Measurements from ENCODE around the gene GPS1. TPM values are rescaled to one million over a fixed set of nuclear protein-coding genes. Genes with fewer than 3 reads are reported as not detected.

The GPS1 gene
- total and polyA plus RNA-seq, 2 experiments from 2014 or later, result 101 to 160 TPM

- Histone ChIP-seq H3K9me3 (ENCODE audit: low read depth) (no peaks in the 10 kb centered on the region), H3K27ac (no peak overlapping the region), H3K4me3 (no peak overlapping the region), H3K4me2 (no peak overlapping the region), H3K27me3 (no peaks in the 10 kb centered on the region), H3K9me2 (replicated peaks; ENCODE audit: insufficient read depth) (no peaks in the 10 kb centered on the region), H3K36me3 (replicated peaks; ENCODE audit: insufficient read depth, low read depth) (no peaks in the 10 kb centered on the region), H2AFZ (no peak overlapping the region), H4K20me1 (ENCODE audit: insufficient read depth, poor library complexity, severe bottlenecking) (no peaks in the 10 kb centered on the region), H3K4me1 (ENCODE audit: insufficient read depth) (peaks cover 19% of the 10 kb centered on the region), H3K79me2 (peaks cover 7% of the 10 kb centered on the region)
- 96% methylated on average over 30 of the region's 30 CpGs for WGBS (ENCODE audit: low lambda C conversion rate, missing lambda C conversion rate)
- DNase-seq (ENCODE audit: low spot score), result no peak
- no peak for TF ChIP-seq EZH2phosphoT487 (IDR thresholded peaks at IDR 0.05; ENCODE audit: low read depth, severe bottlenecking, unreplicated experiment)
- no peak for TF ChIP-seq EZH2 (IDR thresholded peaks at IDR 0.05; ENCODE audit: borderline replicate concordance)
- TF ChIP-seq CTCF (IDR thresholded peaks at IDR 0.05; ENCODE audit: poor library complexity), result no peak
Observed at GRCh38 chr17:82005701-82006348, 45.9 kb upstream of the GPS1 start.

GRCh38 chr17:82006468-82007227, 45.0 kb upstream of the GPS1 start:
- DNase-seq (ENCODE audit: low spot score), result no peak
- H3K36me3 ChIP-seq (replicated peaks; ENCODE audit: insufficient read depth, low read depth), result no peaks in the 10 kb centered on the region
- H3K79me2 ChIP-seq, result peaks cover 7% of the 10 kb centered on the region
- 86% methylated on average over 24 of the region's 24 CpGs for WGBS (ENCODE audit: low lambda C conversion rate, missing lambda C conversion rate)
- H3K27me3 ChIP-seq, result no peaks in the 10 kb centered on the region
- no peaks in the 10 kb centered on the region for H3K9me2 ChIP-seq (replicated peaks; ENCODE audit: insufficient read depth)
- no peak overlapping the region for H3K4me2 ChIP-seq
- no peak overlapping the region for H3K27ac ChIP-seq
- H2AFZ ChIP-seq, result no peak overlapping the region
- H4K20me1 ChIP-seq (ENCODE audit: insufficient read depth, poor library complexity, severe bottlenecking), result no peaks in the 10 kb centered on the region
- TF ChIP-seq EZH2 (IDR thresholded peaks at IDR 0.05; ENCODE audit: borderline replicate concordance), result no peak
- TF ChIP-seq EZH2phosphoT487 (IDR thresholded peaks at IDR 0.05; ENCODE audit: low read depth, severe bottlenecking, unreplicated experiment), result no peak
- no peak for TF ChIP-seq CTCF (IDR thresholded peaks at IDR 0.05; ENCODE audit: poor library complexity)
- no peaks in the 10 kb centered on the region for H3K9me3 ChIP-seq (ENCODE audit: low read depth)
- H3K4me3 ChIP-seq, result no peak overlapping the region
- peaks cover 18% of the 10 kb centered on the region for H3K4me1 ChIP-seq (ENCODE audit: insufficient read depth)

- Histone ChIP-seq H3K4me1 (ENCODE audit: insufficient read depth) (peaks cover 18% of the 10 kb centered on the region), H3K9me2 (replicated peaks; ENCODE audit: insufficient read depth) (no peaks in the 10 kb centered on the region), H4K20me1 (ENCODE audit: insufficient read depth, poor library complexity, severe bottlenecking) (no peaks in the 10 kb centered on the region), H3K79me2 (peaks cover 6% of the 10 kb centered on the region), H3K27ac (no peak overlapping the region), H3K9me3 (ENCODE audit: low read depth) (no peaks in the 10 kb centered on the region), H3K27me3 (no peaks in the 10 kb centered on the region), H3K4me2 (no peak overlapping the region), H3K36me3 (replicated peaks; ENCODE audit: insufficient read depth, low read depth) (no peaks in the 10 kb centered on the region), H3K4me3 (no peak overlapping the region), H2AFZ (no peak overlapping the region)
- TF ChIP-seq EZH2phosphoT487 (IDR thresholded peaks at IDR 0.05; ENCODE audit: low read depth, severe bottlenecking, unreplicated experiment) (no peak), EZH2 (IDR thresholded peaks at IDR 0.05; ENCODE audit: borderline replicate concordance) (no peak), CTCF (IDR thresholded peaks at IDR 0.05; ENCODE audit: poor library complexity) (no peak)
- DNase-seq (ENCODE audit: low spot score), result no peak
- 93% methylated on average over 6 of the region's 6 CpGs for WGBS (ENCODE audit: low lambda C conversion rate, missing lambda C conversion rate)
Observed at GRCh38 chr17:82007228-82007494, 44.5 kb upstream of the GPS1 start.
